CD8-positive, alpha-beta memory T cell (primary cell): ENCODE results near the gene POU5F2. TPM values are rescaled to one million over a fixed set of nuclear protein-coding genes. Genes with fewer than 3 reads are reported as not detected.

Source experiments
- CTCF ChIA-PET: fragments of 350-600 bp; sonication (Branson Sonifier 250); formaldehyde crosslinking; loops from one replicate; lab custom pipeline; 2021; ENCODE audit warnings: antibody characterized with exemption; lab: Charles Lee
- POLR2A ChIA-PET: fragments of 350-600 bp; sonication (Branson Sonifier 250); formaldehyde crosslinking; loops from one replicate; lab custom pipeline; 2021; ENCODE audit warnings: antibody characterized with exemption; lab: Charles Lee
- DNase-seq, 5 donors: peaks; one replicate each; pipeline versions ENCODE4 v3.0.0 to v3.0.0-alpha.2; 2020 to 2022; ENCODE audit warnings: mixed read lengths in 1 of 5
- H3K27ac ChIP-seq: one replicate; pipeline ENCODE4 v1.7.0; 2013; ENCODE audit warnings: low read depth, mild to moderate bottlenecking, low read length, moderate library complexity
- H3K27me3 ChIP-seq: 2 replicates; pipeline ENCODE4 v1.7.0; 2013; ENCODE audit warnings: low read length, mild to moderate bottlenecking; ENCODE audit not compliant: insufficient read depth, poor library complexity, severe bottlenecking
- H3K36me3 ChIP-seq: 2 replicates; pipeline ENCODE4 v1.7.0; 2013; ENCODE audit warnings: mild to moderate bottlenecking, low read length, moderate library complexity; ENCODE audit not compliant: insufficient read depth
- H3K4me1 ChIP-seq: 2 replicates; pipeline ENCODE4 v1.7.0; 2013; ENCODE audit warnings: mild to moderate bottlenecking, low read length, moderate library complexity; ENCODE audit not compliant: insufficient read depth
- H3K4me3 ChIP-seq: 2 replicates; pipeline ENCODE4 v1.7.0; 2013; ENCODE audit warnings: mild to moderate bottlenecking, low read length
- H3K9me3 ChIP-seq: 2 replicates; pipeline ENCODE4 v1.7.0; 2013; ENCODE audit warnings: mild to moderate bottlenecking, low read length
- H3K27ac Mint-ChIP-seq, 8 donors: one replicate each; pipeline ENCODE4 v1.8.0; 2020 to 2021; ENCODE audit warnings: mixed read lengths in 8 of 8, mild to moderate bottlenecking in 6 of 8, inconsistent platforms in 3 of 8, moderate library complexity in 3 of 8
- H3K27me3 Mint-ChIP-seq, 2 donors: one replicate each; pipeline ENCODE4 v1.8.0; 2020 to 2021; ENCODE audit warnings: mixed read lengths in 2 of 2, mild to moderate bottlenecking in 1 of 2, moderate library complexity in 1 of 2
- H3K36me3 Mint-ChIP-seq, 3 donors: one replicate each; pipeline ENCODE4 v1.8.0; 2020 to 2021; ENCODE audit warnings: mixed read lengths in 3 of 3, inconsistent platforms in 1 of 3, mild to moderate bottlenecking in 1 of 3
- H3K4me1 Mint-ChIP-seq, 3 donors: one replicate each; pipeline ENCODE4 v1.8.0; 2020 to 2021; ENCODE audit warnings: mixed read lengths in 3 of 3, inconsistent platforms in 1 of 3, mild to moderate bottlenecking in 1 of 3
- H3K4me3 Mint-ChIP-seq, 7 donors: one replicate each; pipeline ENCODE4 v1.8.0; 2020 to 2021; ENCODE audit warnings: mixed read lengths in 7 of 7, mild to moderate bottlenecking in 6 of 7, moderate library complexity in 4 of 7, inconsistent platforms in 2 of 7
- H3K9me3 Mint-ChIP-seq, 5 donors: one replicate each; pipeline ENCODE4 v1.8.0; 2020 to 2022; ENCODE audit warnings: mixed read lengths in 5 of 5, mild to moderate bottlenecking in 3 of 5, moderate library complexity in 2 of 5, inconsistent platforms in 1 of 5
- polyA plus RNA-seq: library from polyadenylated mRNA; unstranded; fragments of 300-500 nt; fragmentation: Illumina TruSeq; gene quantifications from one replicate; pipeline ENCODE4 v1.2.3, GENCODE V29; 2021
- total RNA-seq, 2 experiments: library from RNA; stranded (reverse); gene quantifications; one replicate each; pipeline ENCODE4 v1.2.3, GENCODE V29; 2021

Gene POU5F2
- total and polyA plus RNA-seq, 3 experiments from 2014 or later: 0.02 to 0.49 (median 0.28) TPM

- Mint-ChIP-seq H3K36me3 (peaks cover 0 to 1% (median 0%) of the 10 kb centered on the region in 3 donors), H3K27me3 (no peaks in the 10 kb centered on the region), H3K27ac (no peak overlapping the region), H3K9me3 (no peaks in the 10 kb centered on the region), H3K4me1 (peaks cover 12 to 16% (median 15%) of the 10 kb centered on the region in 3 donors), H3K4me3 (no peak overlapping the region)
- Histone ChIP-seq H3K4me1 (no peaks in the 10 kb centered on the region), H3K27ac (no peak overlapping the region), H3K4me3 (no peak overlapping the region), H3K9me3 (no peaks in the 10 kb centered on the region), H3K27me3 (no peaks in the 10 kb centered on the region), H3K36me3 (no peaks in the 10 kb centered on the region)
- ChIA-PET POLR2A (no interaction called here), CTCF (no interaction called here)
- DNase-seq: no peak
Measured at GRCh38 chr5:93715761-93716160, 25.6 kb downstream of the POU5F2 start.

GRCh38 chr5:93715327-93715726, 26.1 kb downstream of the POU5F2 start:
- no peaks in the 10 kb centered on the region for H3K9me3 Mint-ChIP-seq
- H3K27me3 ChIP-seq: no peaks in the 10 kb centered on the region
- POLR2A ChIA-PET: no interaction called here
- no peak overlapping the region for H3K27ac ChIP-seq
- H3K4me1 ChIP-seq: no peaks in the 10 kb centered on the region
- H3K9me3 ChIP-seq: no peaks in the 10 kb centered on the region
- DNase-seq: no peak
- CTCF ChIA-PET: no interaction called here
- H3K4me3 Mint-ChIP-seq: no peak overlapping the region
- H3K36me3 Mint-ChIP-seq: peaks cover 0 to 1% (median 0%) of the 10 kb centered on the region in 3 donors
- H3K36me3 ChIP-seq: no peaks in the 10 kb centered on the region
- no peak overlapping the region for H3K4me3 ChIP-seq
- peaks cover 12 to 16% (median 15%) of the 10 kb centered on the region in 3 donors for H3K4me1 Mint-ChIP-seq
- no peaks in the 10 kb centered on the region for H3K27me3 Mint-ChIP-seq
- no peak overlapping the region for H3K27ac Mint-ChIP-seq

GRCh38 chr5:93708442-93708841, 33.0 kb downstream of the POU5F2 start:
- ChIA-PET CTCF (no interaction called here), POLR2A (no interaction called here)
- Mint-ChIP-seq H3K9me3 (no peaks in the 10 kb centered on the region), H3K4me3 (no peak overlapping the region), H3K36me3 (peaks cover 7 to 8% (median 7%) of the 10 kb centered on the region in 3 donors), H3K27ac (no peak overlapping the region), H3K27me3 (no peaks in the 10 kb centered on the region), H3K4me1 (peaks cover 10 to 13% (median 11%) of the 10 kb centered on the region in 3 donors)
- H3K4me1 ChIP-seq: no peaks in the 10 kb centered on the region
- no peaks in the 10 kb centered on the region for H3K36me3 ChIP-seq
- no peaks in the 10 kb centered on the region for H3K27me3 ChIP-seq
- H3K9me3 ChIP-seq: no peaks in the 10 kb centered on the region
- no peak overlapping the region for H3K27ac ChIP-seq
- DNase-seq: no peak
- no peak overlapping the region for H3K4me3 ChIP-seq

- ChIA-PET CTCF (no interaction called here), POLR2A (no interaction called here)
- Histone ChIP-seq H3K27ac (no peak overlapping the region), H3K4me3 (no peak overlapping the region), H3K9me3 (no peaks in the 10 kb centered on the region), H3K4me1 (no peaks in the 10 kb centered on the region), H3K27me3 (no peaks in the 10 kb centered on the region), H3K36me3 (no peaks in the 10 kb centered on the region)
- DNase-seq: no peak
- H3K9me3 Mint-ChIP-seq: no peaks in the 10 kb centered on the region
- H3K4me1 Mint-ChIP-seq: peaks cover 13 to 18% (median 17%) of the 10 kb centered on the region in 3 donors
- peaks cover 7 to 11% (median 9%) of the 10 kb centered on the region in 3 donors for H3K36me3 Mint-ChIP-seq
- H3K27ac Mint-ChIP-seq: no peak overlapping the region
- H3K4me3 Mint-ChIP-seq: no peak overlapping the region
- no peaks in the 10 kb centered on the region for H3K27me3 Mint-ChIP-seq
Measured at GRCh38 chr5:93705896-93706295, 35.5 kb downstream of the POU5F2 start.

- Histone ChIP-seq H3K36me3 (no peaks in the 10 kb centered on the region), H3K4me3 (no peak overlapping the region), H3K4me1 (no peaks in the 10 kb centered on the region), H3K27ac (no peak overlapping the region), H3K27me3 (no peaks in the 10 kb centered on the region), H3K9me3 (no peaks in the 10 kb centered on the region)
- H3K4me1 Mint-ChIP-seq: peaks cover 13 to 18% (median 17%) of the 10 kb centered on the region in 3 donors
- ChIA-PET CTCF (no interaction called here), POLR2A (no interaction called here)
- H3K4me3 Mint-ChIP-seq: no peak overlapping the region
- H3K27ac Mint-ChIP-seq: peak overlapping the region in 1 of 8 donors; percentile 17
- H3K9me3 Mint-ChIP-seq: no peaks in the 10 kb centered on the region
- DNase-seq: no peak
- H3K36me3 Mint-ChIP-seq: peaks cover 7 to 11% (median 9%) of the 10 kb centered on the region in 3 donors
- no peaks in the 10 kb centered on the region for H3K27me3 Mint-ChIP-seq
Measured at GRCh38 chr5:93704996-93705395, 36.4 kb downstream of the POU5F2 start.

GRCh38 chr5:93691997-93692396, 49.4 kb downstream of the POU5F2 start:
- H3K9me3 ChIP-seq: no peaks in the 10 kb centered on the region
- no peak overlapping the region for H3K4me3 Mint-ChIP-seq
- H3K36me3 Mint-ChIP-seq: peaks cover 13 to 73% (median 17%) of the 10 kb centered on the region in 3 donors
- no peaks in the 10 kb centered on the region for H3K27me3 ChIP-seq
- ChIA-PET CTCF (no interaction called here), POLR2A (no interaction called here)
- H3K27ac Mint-ChIP-seq: no peak overlapping the region
- no peak overlapping the region for H3K27ac ChIP-seq
- H3K36me3 ChIP-seq: no peaks in the 10 kb centered on the region
- H3K9me3 Mint-ChIP-seq: peaks cover 10 to 29% (median 19%) of the 10 kb centered on the region in 5 donors
- no peak for DNase-seq
- no peaks in the 10 kb centered on the region for H3K27me3 Mint-ChIP-seq
- peaks cover 0 to 4% (median 0%) of the 10 kb centered on the region in 3 donors for H3K4me1 Mint-ChIP-seq
- H3K4me3 ChIP-seq: no peak overlapping the region
- no peaks in the 10 kb centered on the region for H3K4me1 ChIP-seq

Other genes with a start within 250 kb of the POU5F2 start
- not detected for gene NR2F1-AS1, start 160.4 kb downstream of the POU5F2 start, total RNA-seq
- gene NR2F1-AS1, start 160.4 kb downstream of the POU5F2 start, polyA plus RNA-seq: not detected
- not detected for gene NR2F1, start 158.4 kb downstream of the POU5F2 start, total RNA-seq
- gene NR2F1, start 158.4 kb downstream of the POU5F2 start, polyA plus RNA-seq: not detected